ENCODE results near the gene CAPN1.

Gene CAPN1

GRCh38 chr11:65208785-65209710, 27.3 kb downstream of the CAPN1 start:
- Histone ChIP-seq H3K9ac (ENCODE audit: low read length) (no peak overlapping the region), H3K4me1 (ENCODE audit: control insufficient read depth, insufficient read depth, low read length) (no peaks in the 10 kb centered on the region), H3K27ac (ENCODE audit: low read depth, low read length) (no peak overlapping the region), H3K4me3 (ENCODE audit: low read length) (no peak overlapping the region), H3K27me3 (ENCODE audit: control insufficient read depth, insufficient read depth, low read length) (no peaks in the 10 kb centered on the region), H3K36me3 (ENCODE audit: control insufficient read depth, insufficient read depth, low read length) (peaks cover 56% of the 10 kb centered on the region)

GRCh38 chr11:65209711-65210360, 28.1 kb downstream of the CAPN1 start:
- Histone ChIP-seq H3K9ac (ENCODE audit: low read length) (no peak overlapping the region), H3K4me3 (ENCODE audit: low read length) (no peak overlapping the region), H3K27ac (ENCODE audit: low read depth, low read length) (no peak overlapping the region), H3K36me3 (ENCODE audit: control insufficient read depth, insufficient read depth, low read length) (peaks cover 53% of the 10 kb centered on the region), H3K27me3 (ENCODE audit: control insufficient read depth, insufficient read depth, low read length) (no peaks in the 10 kb centered on the region), H3K4me1 (ENCODE audit: control insufficient read depth, insufficient read depth, low read length) (no peaks in the 10 kb centered on the region)

- Histone ChIP-seq H3K36me3 (ENCODE audit: control insufficient read depth, insufficient read depth, low read length) (peaks cover 48% of the 10 kb centered on the region), H3K27me3 (ENCODE audit: control insufficient read depth, insufficient read depth, low read length) (no peaks in the 10 kb centered on the region), H3K4me3 (ENCODE audit: low read length) (no peak overlapping the region), H3K27ac (ENCODE audit: low read depth, low read length) (no peak overlapping the region), H3K9ac (ENCODE audit: low read length) (no peak overlapping the region), H3K4me1 (ENCODE audit: control insufficient read depth, insufficient read depth, low read length) (no peaks in the 10 kb centered on the region)
Observed at GRCh38 chr11:65210361-65210731, 28.6 kb downstream of the CAPN1 start.

- Histone ChIP-seq H3K4me1 (ENCODE audit: control insufficient read depth, insufficient read depth, low read length) (no peaks in the 10 kb centered on the region), H3K4me3 (ENCODE audit: low read length) (no peak overlapping the region), H3K27me3 (ENCODE audit: control insufficient read depth, insufficient read depth, low read length) (no peaks in the 10 kb centered on the region), H3K36me3 (ENCODE audit: control insufficient read depth, insufficient read depth, low read length) (peaks cover 44% of the 10 kb centered on the region), H3K27ac (ENCODE audit: low read depth, low read length) (no peak overlapping the region), H3K9ac (ENCODE audit: low read length) (no peak overlapping the region)
Observed at GRCh38 chr11:65210748-65211147, 29.0 kb downstream of the CAPN1 start.

GRCh38 chr11:65211293-65212105, 29.8 kb downstream of the CAPN1 start:
- Histone ChIP-seq H3K36me3 (ENCODE audit: control insufficient read depth, insufficient read depth, low read length) (peaks cover 40% of the 10 kb centered on the region), H3K4me3 (ENCODE audit: low read length) (no peak overlapping the region), H3K27me3 (ENCODE audit: control insufficient read depth, insufficient read depth, low read length) (no peaks in the 10 kb centered on the region), H3K9ac (ENCODE audit: low read length) (no peak overlapping the region), H3K4me1 (ENCODE audit: control insufficient read depth, insufficient read depth, low read length) (no peaks in the 10 kb centered on the region), H3K27ac (ENCODE audit: low read depth, low read length) (no peak overlapping the region)

GRCh38 chr11:65212226-65212801, 30.6 kb downstream of the CAPN1 start:
- H3K9ac ChIP-seq (ENCODE audit: low read length), result no peak overlapping the region
- no peak overlapping the region for H3K4me3 ChIP-seq (ENCODE audit: low read length)
- H3K36me3 ChIP-seq (ENCODE audit: control insufficient read depth, insufficient read depth, low read length), result peaks cover 35% of the 10 kb centered on the region
- H3K4me1 ChIP-seq (ENCODE audit: control insufficient read depth, insufficient read depth, low read length), result no peaks in the 10 kb centered on the region
- no peaks in the 10 kb centered on the region for H3K27me3 ChIP-seq (ENCODE audit: control insufficient read depth, insufficient read depth, low read length)
- H3K27ac ChIP-seq (ENCODE audit: low read depth, low read length), result no peak overlapping the region

DNA sequence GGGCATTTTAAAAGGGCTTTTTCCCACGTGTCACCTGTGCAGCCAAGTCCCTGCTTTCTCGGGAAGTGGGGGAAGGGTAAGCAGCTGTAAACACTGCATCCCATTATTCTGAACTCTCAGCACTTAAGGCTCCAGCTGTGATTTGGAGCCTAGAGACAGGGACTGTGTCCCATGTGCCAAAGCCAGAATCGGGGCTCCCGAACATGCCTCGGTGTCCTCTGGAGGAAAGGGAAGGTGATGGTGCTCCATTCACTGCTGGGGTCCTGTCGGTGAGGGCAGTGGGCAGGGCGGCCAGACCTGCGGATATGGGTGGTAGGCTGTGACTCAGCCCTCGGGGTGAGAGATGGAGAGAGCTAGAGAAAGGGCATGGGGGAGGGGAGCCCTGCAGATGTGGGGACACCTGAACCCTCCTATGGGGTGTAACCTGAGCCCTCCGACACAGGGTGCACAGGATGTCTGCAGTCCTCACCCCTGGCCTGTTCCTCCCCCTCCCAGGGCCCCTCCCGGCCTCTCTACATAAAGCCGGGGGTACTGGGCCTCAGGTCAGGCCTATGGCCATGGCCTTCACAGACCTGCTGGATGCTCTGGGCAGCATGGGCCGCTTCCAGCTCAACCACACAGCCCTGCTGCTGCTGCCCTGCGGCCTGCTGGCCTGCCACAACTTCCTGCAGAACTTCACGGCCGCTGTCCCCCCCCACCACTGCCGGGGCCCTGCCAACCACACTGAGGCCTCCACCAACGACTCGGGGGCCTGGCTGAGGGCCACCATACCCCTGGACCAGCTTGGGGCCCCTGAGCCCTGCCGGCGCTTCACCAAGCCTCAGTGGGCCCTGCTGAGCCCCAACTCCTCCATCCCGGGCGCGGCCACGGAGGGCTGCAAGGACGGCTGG, 31.8 kb downstream of the CAPN1 start:
- Histone ChIP-seq H3K4me3 (ENCODE audit: low read length) (no peak overlapping the region), H3K27me3 (ENCODE audit: control insufficient read depth, insufficient read depth, low read length) (no peaks in the 10 kb centered on the region), H3K27ac (ENCODE audit: low read depth, low read length) (no peak overlapping the region), H3K9ac (ENCODE audit: low read length) (no peak overlapping the region), H3K36me3 (ENCODE audit: control insufficient read depth, insufficient read depth, low read length) (peaks cover 30% of the 10 kb centered on the region), H3K4me1 (ENCODE audit: control insufficient read depth, insufficient read depth, low read length) (no peaks in the 10 kb centered on the region)

- H3K4me3 ChIP-seq (ENCODE audit: low read length), result no peak overlapping the region
- H3K27me3 ChIP-seq (ENCODE audit: control insufficient read depth, insufficient read depth, low read length), result no peaks in the 10 kb centered on the region
- H3K36me3 ChIP-seq (ENCODE audit: control insufficient read depth, insufficient read depth, low read length), result peaks cover 23% of the 10 kb centered on the region
- H3K4me1 ChIP-seq (ENCODE audit: control insufficient read depth, insufficient read depth, low read length), result no peaks in the 10 kb centered on the region
- no peak overlapping the region for H3K27ac ChIP-seq (ENCODE audit: low read depth, low read length)
- no peak overlapping the region for H3K9ac ChIP-seq (ENCODE audit: low read length)
Observed at GRCh38 chr11:65214212-65214845, 32.6 kb downstream of the CAPN1 start.

DNA sequence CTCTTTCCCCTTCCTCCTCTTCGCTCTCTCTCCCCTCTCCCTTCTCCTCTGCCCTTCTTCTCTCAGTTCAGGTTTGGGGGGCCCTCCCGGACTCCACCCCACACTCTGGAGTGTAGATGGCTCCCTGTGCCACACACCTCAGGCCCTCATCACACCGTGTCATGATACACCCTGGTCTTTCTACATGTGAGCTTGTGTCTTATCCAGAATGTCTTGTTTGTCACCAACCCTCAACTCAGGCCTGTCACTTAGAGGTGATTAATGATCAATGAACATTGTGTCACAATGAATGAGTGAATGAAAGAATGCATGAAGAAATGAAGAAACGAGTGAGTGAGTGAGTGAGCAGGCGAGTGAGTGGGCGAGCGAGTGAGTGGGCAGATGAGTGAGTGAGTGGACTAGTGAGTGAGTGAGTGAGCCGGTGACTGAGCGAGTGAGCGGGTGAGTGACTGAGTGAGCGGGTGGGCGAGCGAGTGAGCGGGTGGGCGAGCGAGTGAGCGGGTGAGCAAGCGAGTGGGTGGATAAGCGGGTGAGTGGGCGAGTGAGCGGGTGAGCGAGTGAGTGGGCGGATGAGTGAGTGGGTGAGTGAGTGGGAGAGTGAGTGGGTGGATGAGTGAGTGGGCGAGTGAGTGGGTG, 33.8 kb downstream of the CAPN1 start:
- no peaks in the 10 kb centered on the region for H3K4me1 ChIP-seq (ENCODE audit: control insufficient read depth, insufficient read depth, low read length)
- no peak overlapping the region for H3K4me3 ChIP-seq (ENCODE audit: low read length)
- H3K27ac ChIP-seq (ENCODE audit: low read depth, low read length), result no peak overlapping the region
- H3K27me3 ChIP-seq (ENCODE audit: control insufficient read depth, insufficient read depth, low read length), result no peaks in the 10 kb centered on the region
- H3K36me3 ChIP-seq (ENCODE audit: control insufficient read depth, insufficient read depth, low read length), result peaks cover 11% of the 10 kb centered on the region
- H3K9ac ChIP-seq (ENCODE audit: low read length), result no peak overlapping the region

GRCh38 chr11:65216830-65217229, 35.1 kb downstream of the CAPN1 start:
- Histone ChIP-seq H3K36me3 (ENCODE audit: control insufficient read depth, insufficient read depth, low read length) (peaks cover 3% of the 10 kb centered on the region), H3K27me3 (ENCODE audit: control insufficient read depth, insufficient read depth, low read length) (no peaks in the 10 kb centered on the region)

More at GRCh38 chr11:65216830-65217229, 35.1 kb downstream of the CAPN1 start:
- H3K4me1 ChIP-seq (ENCODE audit: control insufficient read depth, insufficient read depth, low read length), result no peaks in the 10 kb centered on the region
- H3K4me3 ChIP-seq (ENCODE audit: low read length), result no peak overlapping the region
- H3K27ac ChIP-seq (ENCODE audit: low read depth, low read length), result no peak overlapping the region
- no peak overlapping the region for H3K9ac ChIP-seq (ENCODE audit: low read length)

Data from rectal smooth muscle tissue (tissue), 1 donor.